Measurements from ENCODE around the gene AHNAK2. TPM values are rescaled to one million over a fixed set of nuclear protein-coding genes. Genes with fewer than 3 reads are reported as not detected.

The AHNAK2 gene
- total and polyA plus RNA-seq, 3 donors from 2014 or later = 10.8 to 15.1 (median 12.8) TPM

DNA sequence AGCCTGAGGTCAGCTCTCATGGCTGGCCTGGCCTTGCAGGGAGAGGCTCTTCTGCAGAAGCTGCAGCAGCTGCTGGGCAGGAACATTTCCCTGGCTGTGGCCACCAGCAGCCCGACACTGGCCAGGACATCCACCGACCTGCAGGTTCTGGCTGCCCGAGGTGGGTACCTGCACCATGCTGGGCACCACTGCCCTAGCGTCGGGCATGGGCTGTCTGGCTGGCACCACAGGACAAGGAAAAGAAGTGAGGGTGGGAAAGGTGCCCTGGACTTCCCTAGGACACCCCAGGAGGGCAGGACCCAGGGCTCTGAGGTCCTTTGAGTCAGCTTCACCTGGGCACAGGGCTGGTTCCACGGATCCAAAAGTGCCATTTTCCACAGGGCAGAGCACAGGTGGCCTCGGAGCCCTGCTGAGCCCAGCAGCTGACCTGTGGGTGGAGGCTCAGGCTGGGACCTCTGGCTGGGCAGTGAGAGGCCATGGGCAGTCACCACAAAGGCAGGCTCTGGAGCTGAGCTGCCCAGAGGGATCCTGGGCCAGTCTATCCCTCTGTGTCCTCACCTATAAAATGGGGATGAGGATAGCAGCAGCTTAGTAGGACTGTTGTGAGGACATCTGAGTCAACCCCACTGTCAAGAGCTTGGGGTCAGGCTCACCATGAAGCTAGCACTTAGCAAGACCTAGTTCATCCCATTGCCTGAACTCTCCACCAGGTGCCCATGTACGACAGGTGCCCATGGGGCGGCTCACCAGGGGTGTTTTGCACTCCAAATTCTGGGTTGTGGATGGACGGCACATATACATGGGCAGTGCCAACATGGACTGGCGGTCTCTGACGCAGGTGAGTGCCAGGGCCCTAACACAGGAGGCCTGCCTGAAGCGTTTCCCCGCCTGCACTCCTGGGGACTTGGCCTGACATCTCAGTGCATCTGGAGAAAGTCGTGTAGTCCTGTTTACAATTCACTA, 48.6 kb downstream of the AHNAK2 start:
- intact Hi-C loops (cut with DNase I; ENCODE audit: low total_unique reads) = no loop called here

DNA sequence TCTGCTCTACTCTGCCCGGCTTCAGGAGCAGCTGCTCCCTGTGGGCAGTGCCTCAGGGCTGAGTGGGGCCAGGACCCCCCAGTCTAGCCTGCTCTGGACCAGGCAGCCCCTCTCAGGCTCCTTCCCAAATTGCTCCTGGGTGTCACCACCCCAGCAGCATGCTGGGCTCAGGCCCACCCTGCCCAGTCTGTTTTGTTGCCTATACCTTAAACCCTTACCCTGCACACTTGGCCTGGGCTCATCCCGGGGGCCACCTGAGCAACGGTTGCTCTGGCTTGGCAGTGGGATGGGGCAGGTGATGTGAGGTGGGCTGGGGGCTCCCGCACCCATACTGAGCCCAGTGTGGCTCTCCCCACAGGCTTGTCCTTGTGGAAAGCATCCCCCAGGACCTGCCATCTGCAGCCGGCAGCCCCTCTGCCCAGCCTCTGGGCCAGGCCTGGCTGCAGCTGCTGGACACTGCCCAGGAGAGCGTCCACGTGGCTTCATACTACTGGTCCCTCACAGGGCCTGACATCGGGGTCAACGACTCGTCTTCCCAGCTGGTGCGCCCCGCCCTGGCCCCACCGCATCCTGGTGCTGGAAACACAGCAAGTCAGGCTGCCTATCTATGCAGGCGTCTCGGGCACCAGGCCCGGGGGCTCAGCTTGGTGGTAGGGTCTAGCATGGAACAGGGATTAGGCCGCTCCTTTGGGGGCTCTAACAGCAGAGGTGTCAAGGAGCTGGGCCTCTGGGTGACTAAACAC, 49.6 kb downstream of the AHNAK2 start:
- no peaks in the 10 kb centered on the region for H3K36me3 ChIP-seq (ENCODE audit: low read depth, missing control alignments)
- WGBS, 2 donors = 77 to 81% methylated on average over 10 to 17 of the region's 17 CpGs
- H3K27me3 ChIP-seq = no peaks in the 10 kb centered on the region
- peaks cover 11% of the 10 kb centered on the region for H3K4me1 ChIP-seq
- no peak for DNase-seq
- intact Hi-C loops (cut with DNase I; ENCODE audit: low total_unique reads) = no loop called here
- no peak overlapping the region for H3K4me3 ChIP-seq
- no peak for TF ChIP-seq POLR2A (IDR thresholded peaks at IDR 0.05)
- TF ChIP-seq, protein P1, sequence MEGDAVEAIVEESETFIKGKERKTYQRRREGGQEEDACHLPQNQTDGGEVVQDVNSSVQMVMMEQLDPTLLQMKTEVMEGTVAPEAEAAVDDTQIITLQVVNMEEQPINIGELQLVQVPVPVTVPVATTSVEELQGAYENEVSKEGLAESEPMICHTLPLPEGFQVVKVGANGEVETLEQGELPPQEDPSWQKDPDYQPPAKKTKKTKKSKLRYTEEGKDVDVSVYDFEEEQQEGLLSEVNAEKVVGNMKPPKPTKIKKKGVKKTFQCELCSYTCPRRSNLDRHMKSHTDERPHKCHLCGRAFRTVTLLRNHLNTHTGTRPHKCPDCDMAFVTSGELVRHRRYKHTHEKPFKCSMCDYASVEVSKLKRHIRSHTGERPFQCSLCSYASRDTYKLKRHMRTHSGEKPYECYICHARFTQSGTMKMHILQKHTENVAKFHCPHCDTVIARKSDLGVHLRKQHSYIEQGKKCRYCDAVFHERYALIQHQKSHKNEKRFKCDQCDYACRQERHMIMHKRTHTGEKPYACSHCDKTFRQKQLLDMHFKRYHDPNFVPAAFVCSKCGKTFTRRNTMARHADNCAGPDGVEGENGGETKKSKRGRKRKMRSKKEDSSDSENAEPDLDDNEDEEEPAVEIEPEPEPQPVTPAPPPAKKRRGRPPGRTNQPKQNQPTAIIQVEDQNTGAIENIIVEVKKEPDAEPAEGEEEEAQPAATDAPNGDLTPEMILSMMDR (IDR thresholded peaks at IDR 0.05) = no peak
- H3K27ac ChIP-seq = no peak overlapping the region
- H3K9me3 ChIP-seq = no peaks in the 10 kb centered on the region

More for the DNA sequence above, 48.6 kb downstream of the AHNAK2 start:
- Histone ChIP-seq H3K36me3 (ENCODE audit: low read depth, missing control alignments) (no peaks in the 10 kb centered on the region), H3K4me3 (no peak overlapping the region), H3K9me3 (no peaks in the 10 kb centered on the region), H3K4me1 (peaks cover 11% of the 10 kb centered on the region), H3K27ac (no peak overlapping the region), H3K27me3 (no peaks in the 10 kb centered on the region)
- no peak for DNase-seq
- no peak for TF ChIP-seq POLR2A (IDR thresholded peaks at IDR 0.05)
- TF ChIP-seq, protein P1 (IDR thresholded peaks at IDR 0.05) = no peak
- WGBS, 2 donors = 81 to 85% methylated on average over 10 to 15 of the region's 15 CpGs

DNA sequence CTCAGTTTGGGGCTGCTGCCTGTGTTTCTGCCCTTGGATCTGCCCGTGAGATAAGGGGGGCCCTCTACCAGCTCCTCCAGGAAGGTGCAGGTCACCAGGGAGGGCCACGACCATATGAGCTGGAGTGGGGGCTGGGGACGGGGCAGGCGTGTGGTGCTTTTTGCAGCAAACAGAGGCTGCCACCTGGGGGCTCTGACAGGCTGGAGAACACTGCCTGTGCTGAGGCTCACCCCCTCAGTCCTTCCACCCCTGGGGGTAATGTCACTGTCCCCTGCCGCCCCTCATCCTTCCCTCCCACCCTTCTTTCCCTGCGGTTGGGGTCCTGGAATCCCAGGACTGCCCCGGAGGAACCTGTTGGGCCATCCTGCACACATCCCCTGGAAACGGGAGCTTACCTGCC, 50.3 kb downstream of the AHNAK2 start:
- no peak for DNase-seq
- no peak overlapping the region for H3K4me3 ChIP-seq
- peaks cover 10% of the 10 kb centered on the region for H3K4me1 ChIP-seq
- TF ChIP-seq POLR2A (IDR thresholded peaks at IDR 0.05) = no peak
- TF ChIP-seq, protein P1 (IDR thresholded peaks at IDR 0.05) = no peak
- H3K9me3 ChIP-seq = no peaks in the 10 kb centered on the region
- WGBS, 2 donors = 71 to 73% methylated on average over 3 to 8 of the region's 8 CpGs
- no peaks in the 10 kb centered on the region for H3K27me3 ChIP-seq
- H3K36me3 ChIP-seq (ENCODE audit: low read depth, missing control alignments) = no peaks in the 10 kb centered on the region
- intact Hi-C loops (cut with DNase I; ENCODE audit: low total_unique reads) = no loop called here
- H3K27ac ChIP-seq = no peak overlapping the region

DNA sequence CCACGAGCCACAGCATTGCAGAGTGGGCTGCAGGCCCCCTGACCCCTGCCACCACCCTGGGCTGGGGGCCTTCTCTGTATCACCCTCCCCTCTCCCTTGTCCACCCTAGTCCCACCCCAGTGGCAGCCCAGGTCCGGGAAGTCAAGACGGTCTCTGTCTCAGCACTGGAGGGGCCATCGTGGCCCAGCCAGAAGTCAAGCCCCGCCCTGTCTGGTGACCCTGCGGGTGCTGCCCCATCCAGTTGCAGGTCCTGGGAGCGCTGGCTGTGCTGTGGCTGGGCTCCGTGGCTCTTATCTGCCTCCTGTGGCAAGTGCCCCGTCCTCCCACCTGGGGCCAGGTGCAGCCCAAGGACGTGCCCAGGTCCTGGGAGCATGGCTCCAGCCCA, 50.8 kb downstream of the AHNAK2 start:
- Histone ChIP-seq H3K4me1 (peaks cover 5% of the 10 kb centered on the region), H3K27me3 (no peaks in the 10 kb centered on the region), H3K4me3 (no peak overlapping the region), H3K36me3 (ENCODE audit: low read depth, missing control alignments) (no peaks in the 10 kb centered on the region), H3K27ac (no peak overlapping the region), H3K9me3 (no peaks in the 10 kb centered on the region)
- 55 to 80% methylated on average over 2 to 9 of the region's 10 CpGs for WGBS, 2 donors
- no peak for TF ChIP-seq POLR2A (IDR thresholded peaks at IDR 0.05)
- TF ChIP-seq, protein P1 (IDR thresholded peaks at IDR 0.05) = no peak
- DNase-seq = no peak
- intact Hi-C loops (cut with DNase I; ENCODE audit: low total_unique reads) = no loop called here

All from testis (tissue), 3 donors.